Rectal smooth muscle tissue (tissue), 1 donor: Measurements from ENCODE around the gene EPHA8.

Experiments
- H3K27ac ChIP-seq: one replicate; pipeline ENCODE4 v1.7.0; 2013; ENCODE audit warnings: low read depth, low read length, inconsistent platforms
- H3K27me3 ChIP-seq: one replicate; pipeline ENCODE4 v1.7.0; 2013; ENCODE audit warnings: low read length; ENCODE audit not compliant: control insufficient read depth, insufficient read depth
- H3K36me3 ChIP-seq: one replicate; pipeline ENCODE4 v1.7.0; 2013; ENCODE audit warnings: low read length; ENCODE audit not compliant: control insufficient read depth, insufficient read depth
- H3K4me1 ChIP-seq: one replicate; pipeline ENCODE4 v1.7.0; 2013; ENCODE audit warnings: low read length; ENCODE audit not compliant: control insufficient read depth, insufficient read depth
- H3K4me3 ChIP-seq: one replicate; pipeline ENCODE4 v1.7.0; 2013; ENCODE audit warnings: low read length
- H3K9ac ChIP-seq: one replicate; pipeline ENCODE4 v1.7.0; 2013; ENCODE audit warnings: low read length

EPHA8 gene

DNA sequence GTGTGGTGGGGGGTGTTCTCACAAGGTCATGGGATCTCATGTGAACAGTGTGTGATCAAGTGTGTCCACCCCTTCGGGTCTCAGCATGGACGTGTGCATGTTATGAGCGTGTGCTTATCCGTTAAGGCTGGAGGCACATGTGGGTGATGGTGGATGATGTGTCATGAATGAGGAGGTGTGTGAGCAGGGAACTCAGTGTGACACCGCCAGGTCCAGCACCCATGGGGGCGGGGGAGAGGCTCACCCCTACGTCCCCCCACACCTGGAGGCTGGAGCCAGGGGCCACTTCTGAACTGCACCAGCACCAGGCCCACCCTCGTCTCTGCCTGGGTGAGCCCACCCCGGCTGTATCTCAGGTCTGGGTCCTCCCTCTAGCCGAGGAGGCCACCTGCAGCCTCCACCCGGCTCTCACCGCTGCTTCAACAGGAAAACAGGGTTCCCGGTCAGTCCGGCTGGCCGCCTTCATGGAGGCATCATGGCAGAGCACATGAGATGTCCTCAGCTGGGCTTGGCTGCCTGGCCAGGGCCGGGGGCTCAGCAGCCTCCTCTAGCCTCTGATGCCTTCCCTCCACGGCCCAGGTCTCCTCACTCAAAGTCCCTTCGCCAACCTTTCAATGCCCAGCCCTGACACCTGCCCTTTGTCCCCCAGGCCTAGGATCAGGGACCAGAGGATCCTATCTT is 38.9 kb downstream of the EPHA8 start:
- no peak overlapping the region for H3K4me3 ChIP-seq
- peaks cover 5% of the 10 kb centered on the region for H3K27me3 ChIP-seq

DNA sequence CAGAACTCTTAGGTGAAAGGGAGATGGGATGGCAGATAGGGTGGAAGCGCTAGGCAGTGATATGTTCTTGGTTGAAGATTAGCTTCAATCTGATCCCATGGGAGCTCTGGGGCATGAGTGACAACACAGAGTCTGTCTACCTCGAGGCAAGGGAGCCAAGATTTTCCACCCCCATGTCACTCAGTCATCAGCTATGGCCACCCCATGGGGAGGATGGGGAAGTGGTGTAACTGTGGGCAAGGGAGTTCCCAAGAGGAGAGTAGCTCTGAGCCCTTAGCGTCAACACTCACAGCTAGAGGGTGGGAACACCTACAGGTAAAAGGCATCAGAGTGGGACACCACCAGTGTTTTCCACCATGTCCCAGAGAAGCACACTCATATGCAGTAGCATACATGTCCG is 42.9 kb downstream of the EPHA8 start:
- peaks cover 6% of the 10 kb centered on the region for H3K27me3 ChIP-seq
- H3K36me3 ChIP-seq, result no peaks in the 10 kb centered on the region
- no peaks in the 10 kb centered on the region for H3K4me1 ChIP-seq
- H3K9ac ChIP-seq, result no peak overlapping the region
- H3K4me3 ChIP-seq, result no peak overlapping the region
- H3K27ac ChIP-seq, result no peak overlapping the region

More for the DNA sequence above, 38.9 kb downstream of the EPHA8 start:
- Histone ChIP-seq H3K36me3 (no peaks in the 10 kb centered on the region), H3K27ac (no peak overlapping the region), H3K9ac (no peak overlapping the region), H3K4me1 (no peaks in the 10 kb centered on the region)

DNA sequence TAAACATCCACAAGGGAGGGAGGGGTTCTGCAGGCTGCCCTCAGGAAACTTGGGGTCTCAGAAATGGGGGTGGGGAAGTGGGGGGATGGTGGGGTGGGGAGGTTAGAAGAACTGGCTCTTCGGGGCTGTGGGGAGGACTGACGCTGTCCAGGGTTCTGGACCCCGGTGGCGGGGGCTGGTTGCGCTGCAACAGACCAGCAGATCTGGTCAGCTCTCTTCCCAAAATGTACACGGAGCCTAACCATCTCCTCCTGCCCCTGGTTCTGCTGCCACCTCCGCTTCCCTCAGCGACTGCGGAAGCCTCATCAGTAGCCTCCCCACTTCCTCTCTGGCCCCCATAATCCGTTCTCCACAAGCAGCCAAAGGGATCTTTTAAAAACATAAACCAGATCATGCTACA is 43.9 kb downstream of the EPHA8 start:
- no peaks in the 10 kb centered on the region for H3K4me1 ChIP-seq
- no peak overlapping the region for H3K9ac ChIP-seq
- no peak overlapping the region for H3K27ac ChIP-seq
- H3K27me3 ChIP-seq, result peaks cover 6% of the 10 kb centered on the region
- H3K4me3 ChIP-seq, result no peak overlapping the region
- no peaks in the 10 kb centered on the region for H3K36me3 ChIP-seq

DNA sequence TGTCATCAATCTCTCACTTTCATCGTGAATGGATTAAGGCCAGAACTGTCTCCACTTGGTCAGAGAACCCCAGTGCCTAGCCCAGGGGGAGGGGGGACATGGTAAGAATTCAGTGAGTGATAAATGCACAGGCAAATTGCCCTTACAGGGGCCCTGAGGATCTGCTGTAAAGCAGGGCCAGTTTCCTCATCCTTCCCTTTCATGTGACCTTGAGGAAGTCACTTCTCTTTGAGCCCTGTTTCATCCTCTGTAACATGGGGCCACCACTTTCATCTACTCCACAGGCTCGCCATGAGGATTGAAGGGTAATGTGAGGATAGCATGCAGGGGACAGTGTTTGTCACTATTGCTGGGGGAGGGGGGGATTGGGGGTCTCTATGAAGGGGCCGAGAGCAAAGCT is 45.1 kb downstream of the EPHA8 start:
- Histone ChIP-seq H3K27me3 (peaks cover 6% of the 10 kb centered on the region), H3K4me3 (no peak overlapping the region)

DNA sequence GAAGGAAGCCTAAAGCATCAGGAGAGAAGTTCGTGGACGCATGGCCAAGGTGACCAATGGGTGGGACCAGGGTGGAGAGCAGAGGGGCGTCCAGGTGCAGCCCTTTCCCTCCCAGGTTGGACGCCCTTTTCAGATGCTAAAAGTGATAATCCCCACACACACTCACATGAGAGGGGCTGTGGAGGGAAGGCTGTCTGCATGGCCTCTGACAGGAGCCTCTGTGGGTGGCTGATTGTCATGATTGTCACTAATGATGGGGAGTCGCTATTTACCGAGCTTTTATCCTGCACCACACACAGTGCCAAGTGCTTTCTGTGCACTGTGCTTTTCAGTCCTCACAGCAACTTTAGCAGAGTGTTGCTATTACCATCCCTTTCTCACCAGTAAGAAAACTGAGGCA is 46.0 kb downstream of the EPHA8 start:
- H3K27me3 ChIP-seq, result peaks cover 11% of the 10 kb centered on the region
- no peak overlapping the region for H3K27ac ChIP-seq
- H3K4me3 ChIP-seq, result no peak overlapping the region
- H3K36me3 ChIP-seq, result no peaks in the 10 kb centered on the region
- no peak overlapping the region for H3K9ac ChIP-seq
- no peaks in the 10 kb centered on the region for H3K4me1 ChIP-seq

More for the DNA sequence above, 45.1 kb downstream of the EPHA8 start:
- Histone ChIP-seq H3K36me3 (no peaks in the 10 kb centered on the region), H3K9ac (no peak overlapping the region), H3K4me1 (no peaks in the 10 kb centered on the region), H3K27ac (no peak overlapping the region)

DNA sequence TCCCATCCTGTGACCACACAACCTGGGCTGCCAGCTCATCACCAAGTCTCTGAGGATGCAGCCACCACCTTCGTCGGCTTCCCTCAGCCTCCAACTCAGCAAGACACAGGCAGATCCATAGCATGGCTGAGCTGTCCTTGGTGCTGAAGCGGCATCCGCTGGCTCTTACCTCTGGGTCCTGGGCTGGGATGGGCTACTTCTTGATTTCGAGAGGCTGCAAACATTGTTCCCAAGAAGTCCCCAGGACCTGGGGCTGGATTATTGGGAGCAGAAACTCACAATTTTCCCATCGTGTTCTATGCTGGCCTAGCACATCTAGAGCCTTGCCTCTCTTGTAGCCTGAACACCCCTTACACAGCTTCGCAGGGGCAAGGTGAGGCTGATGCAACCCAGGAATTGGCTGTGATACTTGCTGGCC is 48.2 kb downstream of the EPHA8 start:
- H3K36me3 ChIP-seq, result no peaks in the 10 kb centered on the region
- no peak overlapping the region for H3K27ac ChIP-seq
- no peaks in the 10 kb centered on the region for H3K4me1 ChIP-seq
- no peak overlapping the region for H3K4me3 ChIP-seq
- H3K9ac ChIP-seq, result no peak overlapping the region
- peaks cover 13% of the 10 kb centered on the region for H3K27me3 ChIP-seq

DNA sequence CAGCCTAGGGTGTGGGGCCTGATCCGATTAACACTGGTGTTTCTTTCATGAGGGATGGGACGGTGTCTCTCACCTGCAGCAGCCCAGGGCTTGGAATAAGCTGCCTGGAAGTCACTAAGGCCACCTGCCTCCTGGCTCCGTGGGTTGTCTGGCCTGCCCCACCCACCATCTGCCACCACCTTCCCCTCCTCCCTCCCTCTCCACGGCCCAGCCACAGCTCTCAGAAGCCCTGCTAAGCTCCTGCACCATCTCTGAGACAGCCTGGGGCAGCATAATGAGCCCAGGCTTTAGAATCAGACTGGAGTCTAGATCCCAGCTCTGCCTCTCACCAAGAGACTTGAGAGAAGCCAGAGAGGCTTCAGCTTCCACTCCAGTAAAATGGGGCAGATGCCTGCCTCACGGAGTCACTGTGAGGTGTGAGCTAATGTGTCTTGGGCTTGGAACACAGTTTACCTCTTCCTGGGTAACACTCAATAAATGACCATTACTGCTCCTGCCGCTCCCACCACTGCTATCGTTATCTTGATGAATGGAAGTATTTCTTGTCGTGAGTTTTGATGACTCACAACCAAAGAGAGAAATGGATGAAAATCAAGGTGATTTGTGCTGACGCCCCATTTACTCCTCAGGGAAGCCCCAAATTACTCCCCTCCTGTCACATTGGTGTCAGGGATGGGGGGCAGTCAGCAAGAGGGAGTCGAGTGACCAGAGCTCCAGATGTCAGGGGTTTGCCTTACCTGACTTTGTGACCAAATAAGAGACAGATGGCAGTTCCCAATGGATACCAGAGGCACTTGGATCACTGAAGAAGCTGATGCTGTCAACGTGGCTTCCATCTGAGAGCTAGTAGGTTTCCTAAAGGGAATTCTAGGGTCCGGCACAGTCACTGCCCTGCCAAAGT is 49.6 kb downstream of the EPHA8 start:
- no peaks in the 10 kb centered on the region for H3K4me1 ChIP-seq
- no peak overlapping the region for H3K4me3 ChIP-seq
- no peak overlapping the region for H3K27ac ChIP-seq
- no peak overlapping the region for H3K9ac ChIP-seq
- H3K27me3 ChIP-seq, result peaks cover 14% of the 10 kb centered on the region
- H3K36me3 ChIP-seq, result no peaks in the 10 kb centered on the region

DNA sequence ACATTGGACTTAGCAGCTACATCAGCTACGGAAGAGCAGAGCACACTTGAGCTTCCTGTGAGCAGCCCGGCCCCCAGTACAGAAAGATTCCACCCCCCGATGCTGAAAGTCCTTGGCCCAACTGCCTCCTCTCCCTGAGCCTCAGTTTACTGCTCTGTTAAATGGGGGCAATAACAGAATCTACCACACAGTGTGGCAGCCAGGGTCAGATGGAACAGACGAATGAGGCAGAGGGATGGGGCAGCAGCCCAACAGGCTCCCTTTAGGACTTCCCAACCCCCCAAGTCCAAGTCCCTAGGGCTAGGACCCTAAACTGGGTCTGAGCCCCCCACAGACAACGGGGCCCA is 50.3 kb downstream of the EPHA8 start:
- H3K4me1 ChIP-seq, result no peaks in the 10 kb centered on the region
- no peaks in the 10 kb centered on the region for H3K36me3 ChIP-seq
- H3K27ac ChIP-seq, result no peak overlapping the region
- no peak overlapping the region for H3K4me3 ChIP-seq
- no peak overlapping the region for H3K9ac ChIP-seq
- H3K27me3 ChIP-seq, result peaks cover 10% of the 10 kb centered on the region

DNA sequence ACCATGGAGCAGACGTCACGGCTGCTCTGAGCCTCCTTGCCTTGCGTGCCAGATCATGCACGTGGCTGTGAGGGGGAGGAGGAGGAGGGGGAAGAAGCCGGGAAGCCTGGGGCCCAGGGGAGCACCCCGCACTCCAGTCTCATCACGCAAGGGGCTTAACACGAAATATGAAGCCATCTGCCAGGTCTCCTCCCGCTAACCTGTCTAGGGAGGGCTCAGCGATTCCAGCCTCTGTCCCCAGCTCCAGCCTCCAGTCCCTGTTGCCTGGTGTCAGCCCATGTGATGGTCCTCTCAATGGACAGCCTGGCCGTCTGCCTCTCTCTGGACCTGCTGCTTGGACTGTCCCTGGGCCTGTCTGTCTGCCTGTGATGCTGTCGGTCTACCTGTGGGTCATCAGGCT is 50.7 kb downstream of the EPHA8 start:
- H3K9ac ChIP-seq, result no peak overlapping the region
- no peak overlapping the region for H3K4me3 ChIP-seq
- peaks cover 11% of the 10 kb centered on the region for H3K27me3 ChIP-seq
- no peak overlapping the region for H3K27ac ChIP-seq
- no peaks in the 10 kb centered on the region for H3K4me1 ChIP-seq
- H3K36me3 ChIP-seq, result no peaks in the 10 kb centered on the region

DNA sequence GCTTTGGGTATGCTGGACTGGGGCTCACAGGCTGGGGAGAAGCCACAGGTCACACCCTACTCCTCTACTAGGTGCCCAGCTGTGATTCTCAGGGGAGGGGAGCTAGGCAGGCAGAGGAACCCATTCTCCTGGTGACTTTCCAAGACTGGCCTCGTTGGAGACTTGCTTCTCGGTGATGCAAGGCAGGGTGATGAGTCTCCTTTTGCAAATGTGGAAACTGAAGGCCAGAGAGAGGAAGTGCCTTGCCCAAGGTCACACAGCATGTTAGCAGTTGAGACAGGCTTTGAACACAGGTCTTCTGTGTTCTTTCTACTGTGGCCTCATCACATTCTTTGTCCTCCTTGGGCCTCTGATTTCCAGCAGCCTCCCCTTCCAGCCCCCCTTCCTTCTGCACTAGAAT is 52.6 kb downstream of the EPHA8 start:
- Histone ChIP-seq H3K27me3 (peaks cover 14% of the 10 kb centered on the region), H3K9ac (no peak overlapping the region), H3K4me1 (no peaks in the 10 kb centered on the region), H3K4me3 (no peak overlapping the region), H3K36me3 (no peaks in the 10 kb centered on the region), H3K27ac (no peak overlapping the region)

DNA sequence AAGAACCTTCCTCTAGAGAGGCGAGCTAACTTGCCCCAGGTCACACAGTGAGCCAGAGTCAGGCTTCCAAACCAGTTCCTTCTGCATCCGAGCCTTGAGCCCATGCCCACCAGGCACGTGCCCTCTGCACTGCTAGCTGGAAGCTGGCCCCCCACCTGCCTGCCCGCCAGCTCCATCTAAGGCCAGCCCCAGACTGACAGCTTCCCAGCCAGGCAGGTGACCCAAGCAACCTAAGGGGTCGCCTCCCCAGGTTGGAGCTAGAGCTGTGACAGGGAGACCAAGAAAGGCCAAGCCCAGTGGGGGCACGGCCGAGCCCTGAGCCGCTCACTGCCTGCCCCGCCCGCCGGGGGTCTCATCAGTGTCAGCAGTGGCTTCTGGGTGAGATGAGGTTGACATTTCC is 53.3 kb downstream of the EPHA8 start:
- no peaks in the 10 kb centered on the region for H3K4me1 ChIP-seq
- no peaks in the 10 kb centered on the region for H3K36me3 ChIP-seq
- H3K9ac ChIP-seq, result no peak overlapping the region
- H3K27ac ChIP-seq, result no peak overlapping the region
- H3K27me3 ChIP-seq, result peaks cover 14% of the 10 kb centered on the region
- no peak overlapping the region for H3K4me3 ChIP-seq

DNA sequence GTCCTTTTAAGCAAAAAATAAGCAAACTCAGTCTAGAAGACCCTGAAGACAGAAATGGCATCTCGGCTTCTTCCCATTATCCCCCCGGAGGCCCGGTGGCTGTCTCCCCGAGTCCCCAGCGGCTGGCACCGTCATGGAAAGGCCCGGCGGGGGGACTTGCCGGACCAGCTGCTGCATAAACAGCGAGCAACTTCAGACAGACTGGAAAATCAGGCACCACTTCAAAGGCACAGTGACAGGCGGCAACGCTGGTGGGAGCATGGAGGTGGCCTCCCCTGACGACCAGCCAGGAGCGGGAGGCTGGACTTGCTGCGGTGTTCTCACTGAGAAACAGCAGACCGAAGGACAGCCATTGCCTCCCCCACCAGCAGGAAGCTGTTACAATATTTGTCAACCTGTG is 54.8 kb downstream of the EPHA8 start:
- no peak overlapping the region for H3K4me3 ChIP-seq
- no peak overlapping the region for H3K9ac ChIP-seq
- no peaks in the 10 kb centered on the region for H3K36me3 ChIP-seq
- H3K27ac ChIP-seq, result no peak overlapping the region
- peaks cover 14% of the 10 kb centered on the region for H3K27me3 ChIP-seq
- H3K4me1 ChIP-seq, result no peaks in the 10 kb centered on the region

DNA sequence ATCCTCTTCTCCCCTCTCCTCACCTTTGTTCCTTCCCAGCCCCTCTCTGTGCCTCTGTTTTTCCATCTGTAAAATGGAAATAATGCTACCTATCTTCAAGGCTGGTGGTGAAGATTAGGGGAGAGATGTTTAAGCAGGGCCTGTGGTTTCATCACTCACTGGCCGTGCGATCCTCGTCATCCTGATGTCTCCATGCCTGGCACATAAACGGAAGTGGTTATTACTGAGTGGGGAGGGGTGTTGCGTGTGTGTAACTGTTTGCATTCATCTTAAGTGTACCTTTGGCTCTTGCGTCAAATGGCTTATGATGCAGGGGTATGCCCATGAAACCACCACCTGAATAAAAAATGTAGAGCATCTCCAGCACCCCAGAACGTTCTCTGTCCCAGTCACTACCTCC is 56.0 kb downstream of the EPHA8 start:
- H3K27me3 ChIP-seq, result peaks cover 9% of the 10 kb centered on the region
- no peak overlapping the region for H3K9ac ChIP-seq
- no peaks in the 10 kb centered on the region for H3K4me1 ChIP-seq
- no peak overlapping the region for H3K4me3 ChIP-seq
- H3K36me3 ChIP-seq, result no peaks in the 10 kb centered on the region
- no peak overlapping the region for H3K27ac ChIP-seq
